Stimulated activated CD8-positive, alpha-beta memory T cell treated with anti-CD3 and anti-CD28 coated beads, Interleukin-2, amount 100 ng/mL, for 1 hour (primary cell): ENCODE results near the gene GLRX2.
"Not testable (repeated sequence)": the region's sequence is repeated elsewhere in the genome, so short reads cannot be mapped to it uniquely, and the experiment has no call there.

Experiments used
- DNase-seq, 2 donors: peaks; one replicate each; pipeline ENCODE4 v3.0.0-alpha.2; 2020; ENCODE audit warnings: low read depth in 2 of 2

Gene GLRX2

GRCh38 chr1:193104907-193105820 lies at the start of gene GLRX2:
Gene GLRX2 (minus strand): TSS chr1:193105414. CDS start chr1:193105382, 32 bp downstream.
- peak; percentile 40 to 47 for DNase-seq

- DNase-seq: no peak
Measured at GRCh38 chr1:193144999-193145398, 39.8 kb upstream of the GLRX2 start.

GRCh38 chr1:193144361-193144938 lies 39.2 kb upstream of the GLRX2 start:
- DNase-seq: no peak

GRCh38 chr1:193143285-193143684 lies 38.1 kb upstream of the GLRX2 start:
- DNase-seq: no peak

GRCh38 chr1:193142409-193142808 lies 37.2 kb upstream of the GLRX2 start:
- no peak for DNase-seq

GRCh38 chr1:193141804-193142203 lies 36.6 kb upstream of the GLRX2 start:
- no peak for DNase-seq

- no peak for DNase-seq
Measured at GRCh38 chr1:193140254-193140653, 35.0 kb upstream of the GLRX2 start.

GRCh38 chr1:193131266-193131860 lies 26.1 kb upstream of the GLRX2 start:
- DNase-seq: no peak

GRCh38 chr1:193125369-193125768 lies 20.2 kb upstream of the GLRX2 start:
- DNase-seq: no peak

- DNase-seq: no peak
Measured at GRCh38 chr1:193123751-193124150, 18.5 kb upstream of the GLRX2 start.

GRCh38 chr1:193121616-193122593 lies 16.7 kb upstream of the GLRX2 start, which contains the start of gene CDC73:
Gene CDC73 (plus strand): TSS chr1:193122031. CDS start chr1:193122201, 170 bp downstream.
- peak; percentile 98 to 99 for DNase-seq

- no peak for DNase-seq
Measured at GRCh38 chr1:193120604-193121166, 15.5 kb upstream of the GLRX2 start.

- no peak for DNase-seq
Measured at GRCh38 chr1:193118803-193119730, 13.9 kb upstream of the GLRX2 start.

GRCh38 chr1:193118194-193118593 lies 13.0 kb upstream of the GLRX2 start:
- no peak for DNase-seq

- DNase-seq: not testable (repeated sequence)
Measured at GRCh38 chr1:193117167-193117566, 12.0 kb upstream of the GLRX2 start.

GRCh38 chr1:193115629-193116227 lies 10.5 kb upstream of the GLRX2 start:
- no peak for DNase-seq

GRCh38 chr1:193114485-193115095 lies 9.4 kb upstream of the GLRX2 start:
- DNase-seq: no peak

- no peak for DNase-seq
Measured at GRCh38 chr1:193113992-193114332, 8.7 kb upstream of the GLRX2 start.
